Measurements from ENCODE around the gene GABRG3.

GABRG3 gene

GRCh38 chr15:27254801-27255200 lies 283.8 kb downstream of the GABRG3 start:
- H3K4me3 ChIP-seq (ENCODE audit: low read length), result no peak overlapping the region
- no peaks in the 10 kb centered on the region for H3K9me3 ChIP-seq (ENCODE audit: low read length)
- no peaks in the 10 kb centered on the region for H3K4me1 ChIP-seq (ENCODE audit: insufficient read depth, low read length)
- H3K36me3 ChIP-seq (ENCODE audit: insufficient read depth, low read length), result no peaks in the 10 kb centered on the region
- no peaks in the 10 kb centered on the region for H3K27me3 ChIP-seq (ENCODE audit: insufficient read depth, low read length)
- no peak overlapping the region for H2AFZ ChIP-seq (ENCODE audit: low read depth, low read length)

GRCh38 chr15:27256446-27256845 lies 285.5 kb downstream of the GABRG3 start:
- no peak overlapping the region for H3K4me3 ChIP-seq (ENCODE audit: low read length)
- no peaks in the 10 kb centered on the region for H3K9me3 ChIP-seq (ENCODE audit: low read length)
- H3K4me1 ChIP-seq (ENCODE audit: insufficient read depth, low read length), result no peaks in the 10 kb centered on the region
- no peaks in the 10 kb centered on the region for H3K27me3 ChIP-seq (ENCODE audit: insufficient read depth, low read length)
- H3K36me3 ChIP-seq (ENCODE audit: insufficient read depth, low read length), result no peaks in the 10 kb centered on the region
- no peak overlapping the region for H2AFZ ChIP-seq (ENCODE audit: low read depth, low read length)

- H3K36me3 ChIP-seq (ENCODE audit: insufficient read depth, low read length), result no peaks in the 10 kb centered on the region
- H3K9me3 ChIP-seq (ENCODE audit: low read length), result no peaks in the 10 kb centered on the region
- no peaks in the 10 kb centered on the region for H3K27me3 ChIP-seq (ENCODE audit: insufficient read depth, low read length)
These were observed 287.3 kb downstream of the GABRG3 start for GRCh38 chr15:27258287-27258686.

GRCh38 chr15:27260523-27260922 lies 289.5 kb downstream of the GABRG3 start:
- Histone ChIP-seq H2AFZ (ENCODE audit: low read depth, low read length) (no peak overlapping the region), H3K4me3 (ENCODE audit: low read length) (no peak overlapping the region), H3K9me3 (ENCODE audit: low read length) (no peaks in the 10 kb centered on the region), H3K4me1 (ENCODE audit: insufficient read depth, low read length) (no peaks in the 10 kb centered on the region), H3K27me3 (ENCODE audit: insufficient read depth, low read length) (no peaks in the 10 kb centered on the region), H3K36me3 (ENCODE audit: insufficient read depth, low read length) (no peaks in the 10 kb centered on the region)

More at GRCh38 chr15:27258287-27258686, 287.3 kb downstream of the GABRG3 start:
- H3K4me3 ChIP-seq (ENCODE audit: low read length), result no peak overlapping the region
- no peaks in the 10 kb centered on the region for H3K4me1 ChIP-seq (ENCODE audit: insufficient read depth, low read length)
- H2AFZ ChIP-seq (ENCODE audit: low read depth, low read length), result no peak overlapping the region

- Histone ChIP-seq H3K9me3 (ENCODE audit: low read length) (no peaks in the 10 kb centered on the region), H3K4me3 (ENCODE audit: low read length) (no peak overlapping the region), H3K36me3 (ENCODE audit: insufficient read depth, low read length) (no peaks in the 10 kb centered on the region), H2AFZ (ENCODE audit: low read depth, low read length) (no peak overlapping the region), H3K27me3 (ENCODE audit: insufficient read depth, low read length) (no peaks in the 10 kb centered on the region), H3K4me1 (ENCODE audit: insufficient read depth, low read length) (no peaks in the 10 kb centered on the region)
These were observed 297.9 kb downstream of the GABRG3 start for GRCh38 chr15:27268923-27269322.

GRCh38 chr15:27271258-27271657 lies 300.3 kb downstream of the GABRG3 start:
- Histone ChIP-seq H3K4me3 (ENCODE audit: low read length) (no peak overlapping the region), H2AFZ (ENCODE audit: low read depth, low read length) (no peak overlapping the region), H3K36me3 (ENCODE audit: insufficient read depth, low read length) (no peaks in the 10 kb centered on the region), H3K27me3 (ENCODE audit: insufficient read depth, low read length) (no peaks in the 10 kb centered on the region), H3K9me3 (ENCODE audit: low read length) (no peaks in the 10 kb centered on the region), H3K4me1 (ENCODE audit: insufficient read depth, low read length) (no peaks in the 10 kb centered on the region)

GRCh38 chr15:27272427-27272826 lies 301.4 kb downstream of the GABRG3 start:
- no peak overlapping the region for H3K4me3 ChIP-seq (ENCODE audit: low read length)
- H3K4me1 ChIP-seq (ENCODE audit: insufficient read depth, low read length), result no peaks in the 10 kb centered on the region
- H3K27me3 ChIP-seq (ENCODE audit: insufficient read depth, low read length), result no peaks in the 10 kb centered on the region
- H3K9me3 ChIP-seq (ENCODE audit: low read length), result no peaks in the 10 kb centered on the region
- no peak overlapping the region for H2AFZ ChIP-seq (ENCODE audit: low read depth, low read length)
- H3K36me3 ChIP-seq (ENCODE audit: insufficient read depth, low read length), result no peaks in the 10 kb centered on the region

- no peaks in the 10 kb centered on the region for H3K27me3 ChIP-seq (ENCODE audit: insufficient read depth, low read length)
- no peak overlapping the region for H2AFZ ChIP-seq (ENCODE audit: low read depth, low read length)
- no peaks in the 10 kb centered on the region for H3K36me3 ChIP-seq (ENCODE audit: insufficient read depth, low read length)
- H3K9me3 ChIP-seq (ENCODE audit: low read length), result no peaks in the 10 kb centered on the region
- H3K4me1 ChIP-seq (ENCODE audit: insufficient read depth, low read length), result no peaks in the 10 kb centered on the region
- H3K4me3 ChIP-seq (ENCODE audit: low read length), result no peak overlapping the region
These were observed 302.5 kb downstream of the GABRG3 start for GRCh38 chr15:27273506-27273905.

- H3K9me3 ChIP-seq (ENCODE audit: low read length), result no peaks in the 10 kb centered on the region
- H3K4me3 ChIP-seq (ENCODE audit: low read length), result no peak overlapping the region
- H3K27me3 ChIP-seq (ENCODE audit: insufficient read depth, low read length), result no peaks in the 10 kb centered on the region
- H3K4me1 ChIP-seq (ENCODE audit: insufficient read depth, low read length), result no peaks in the 10 kb centered on the region
- H2AFZ ChIP-seq (ENCODE audit: low read depth, low read length), result no peak overlapping the region
- H3K36me3 ChIP-seq (ENCODE audit: insufficient read depth, low read length), result no peaks in the 10 kb centered on the region
These were observed 307.8 kb downstream of the GABRG3 start for GRCh38 chr15:27278761-27279160.

- H3K4me1 ChIP-seq (ENCODE audit: insufficient read depth, low read length), result no peaks in the 10 kb centered on the region
- H3K36me3 ChIP-seq (ENCODE audit: insufficient read depth, low read length), result no peaks in the 10 kb centered on the region
- H3K27me3 ChIP-seq (ENCODE audit: insufficient read depth, low read length), result no peaks in the 10 kb centered on the region
- H3K4me3 ChIP-seq (ENCODE audit: low read length), result no peak overlapping the region
- no peaks in the 10 kb centered on the region for H3K9me3 ChIP-seq (ENCODE audit: low read length)
- H2AFZ ChIP-seq (ENCODE audit: low read depth, low read length), result no peak overlapping the region
These were observed 321.7 kb downstream of the GABRG3 start for GRCh38 chr15:27292641-27293040.

- Histone ChIP-seq H3K9me3 (ENCODE audit: low read length) (no peaks in the 10 kb centered on the region), H2AFZ (ENCODE audit: low read depth, low read length) (no peak overlapping the region), H3K27me3 (ENCODE audit: insufficient read depth, low read length) (no peaks in the 10 kb centered on the region)
These were observed 322.6 kb downstream of the GABRG3 start for GRCh38 chr15:27293607-27294006.

GRCh38 chr15:27317736-27318135 lies 346.8 kb downstream of the GABRG3 start:
- H3K9me3 ChIP-seq (ENCODE audit: low read length), result no peaks in the 10 kb centered on the region
- H3K27me3 ChIP-seq (ENCODE audit: insufficient read depth, low read length), result no peaks in the 10 kb centered on the region
- no peaks in the 10 kb centered on the region for H3K4me1 ChIP-seq (ENCODE audit: insufficient read depth, low read length)
- no peak overlapping the region for H2AFZ ChIP-seq (ENCODE audit: low read depth, low read length)
- H3K36me3 ChIP-seq (ENCODE audit: insufficient read depth, low read length), result no peaks in the 10 kb centered on the region
- no peak overlapping the region for H3K4me3 ChIP-seq (ENCODE audit: low read length)

More at GRCh38 chr15:27293607-27294006, 322.6 kb downstream of the GABRG3 start:
- Histone ChIP-seq H3K4me3 (ENCODE audit: low read length) (no peak overlapping the region), H3K36me3 (ENCODE audit: insufficient read depth, low read length) (no peaks in the 10 kb centered on the region), H3K4me1 (ENCODE audit: insufficient read depth, low read length) (no peaks in the 10 kb centered on the region)

GRCh38 chr15:27323801-27324200 lies 352.8 kb downstream of the GABRG3 start:
- H2AFZ ChIP-seq (ENCODE audit: low read depth, low read length), result no peak overlapping the region
- no peaks in the 10 kb centered on the region for H3K27me3 ChIP-seq (ENCODE audit: insufficient read depth, low read length)
- no peaks in the 10 kb centered on the region for H3K4me1 ChIP-seq (ENCODE audit: insufficient read depth, low read length)
- H3K4me3 ChIP-seq (ENCODE audit: low read length), result no peak overlapping the region
- no peaks in the 10 kb centered on the region for H3K9me3 ChIP-seq (ENCODE audit: low read length)
- no peaks in the 10 kb centered on the region for H3K36me3 ChIP-seq (ENCODE audit: insufficient read depth, low read length)

GRCh38 chr15:27324886-27325615 lies 354.1 kb downstream of the GABRG3 start:
- H3K4me3 ChIP-seq (ENCODE audit: low read length), result no peak overlapping the region
- H3K27me3 ChIP-seq (ENCODE audit: insufficient read depth, low read length), result no peaks in the 10 kb centered on the region
- no peaks in the 10 kb centered on the region for H3K36me3 ChIP-seq (ENCODE audit: insufficient read depth, low read length)
- no peaks in the 10 kb centered on the region for H3K9me3 ChIP-seq (ENCODE audit: low read length)
- no peak overlapping the region for H2AFZ ChIP-seq (ENCODE audit: low read depth, low read length)
- H3K4me1 ChIP-seq (ENCODE audit: insufficient read depth, low read length), result no peaks in the 10 kb centered on the region

All from neuron (in vitro differentiated cells).